Stomach smooth muscle (tissue), 2 donors: ENCODE results near the gene SLC35A2.

Experiments used
- H3K27ac ChIP-seq: one replicate; pipeline ENCODE4 v1.7.0; 2013; ENCODE audit warnings: mild to moderate bottlenecking, low read length, inconsistent platforms
- H3K27me3 ChIP-seq, 2 donors: one replicate each; pipeline ENCODE4 v1.7.0; 2013; ENCODE audit warnings: low read length in 2 of 2; ENCODE audit not compliant: insufficient read depth in 2 of 2, control insufficient read depth in 1 of 2
- H3K36me3 ChIP-seq, 2 donors: one replicate each; pipeline ENCODE4 v1.7.0; 2013; ENCODE audit warnings: low read length in 2 of 2; ENCODE audit not compliant: control insufficient read depth in 2 of 2, insufficient read depth in 2 of 2
- H3K4me1 ChIP-seq: one replicate; pipeline ENCODE4 v1.7.0; 2013; ENCODE audit warnings: low read length; ENCODE audit not compliant: control insufficient read depth, insufficient read depth
- H3K4me3 ChIP-seq, 2 donors: one replicate each; pipeline ENCODE4 v1.7.0; 2013; ENCODE audit warnings: low read length in 2 of 2
- H3K9ac ChIP-seq, 2 donors: one replicate each; pipeline ENCODE4 v1.7.0; 2013; ENCODE audit warnings: low read length in 2 of 2, mild to moderate bottlenecking in 1 of 2
- H3K9me3 ChIP-seq, 2 donors: one replicate each; pipeline ENCODE4 v1.7.0; 2013; ENCODE audit warnings: low read length in 2 of 2; ENCODE audit not compliant: control insufficient read depth in 2 of 2
- donor health status: healthy.
- donor health status: Pancreatic carcinoma.

Gene SLC35A2

DNA sequence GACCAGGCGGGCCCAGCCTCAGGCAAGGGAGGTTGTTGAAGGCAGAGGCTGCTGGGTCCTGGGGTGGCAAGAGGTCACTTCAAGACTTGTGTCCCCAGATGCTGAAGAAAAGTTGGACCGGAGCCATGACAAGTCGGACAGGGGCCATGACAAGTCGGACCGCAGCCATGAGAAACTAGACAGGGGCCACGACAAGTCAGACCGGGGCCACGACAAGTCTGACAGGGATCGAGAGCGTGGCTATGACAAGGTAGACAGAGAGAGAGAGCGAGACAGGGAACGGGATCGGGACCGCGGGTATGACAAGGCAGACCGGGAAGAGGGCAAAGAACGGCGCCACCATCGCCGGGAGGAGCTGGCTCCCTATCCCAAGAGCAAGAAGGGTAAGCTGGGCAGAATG, 9.3 kb downstream of the SLC35A2 start:
- no peak overlapping the region for H3K4me3 ChIP-seq
- H3K27me3 ChIP-seq: no peaks in the 10 kb centered on the region
- peaks cover 4% of the 10 kb centered on the region for H3K4me1 ChIP-seq
- no peak overlapping the region for H3K9ac ChIP-seq
- peaks cover 8 to 16% of the 10 kb centered on the region in 2 donors for H3K36me3 ChIP-seq
- no peak overlapping the region for H3K27ac ChIP-seq
- H3K9me3 ChIP-seq: no peaks in the 10 kb centered on the region

DNA sequence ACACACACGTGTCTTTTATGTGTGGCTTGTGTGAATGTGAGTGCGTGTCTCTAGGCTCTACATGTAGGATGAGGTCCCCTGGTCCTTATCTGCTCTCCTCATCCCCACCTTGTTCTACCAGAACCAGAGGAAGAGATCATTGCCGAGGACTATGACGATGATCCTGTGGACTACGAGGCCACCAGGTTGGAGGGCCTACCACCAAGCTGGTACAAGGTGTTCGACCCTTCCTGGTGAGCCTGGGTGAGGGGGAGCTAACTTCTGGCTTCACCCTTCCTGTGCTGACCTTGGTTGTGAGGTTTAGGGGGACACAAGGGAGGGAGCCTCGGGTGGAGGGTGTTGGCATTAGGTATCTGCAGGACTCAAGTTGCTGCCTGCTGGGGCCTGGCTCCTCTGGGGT, 10.4 kb downstream of the SLC35A2 start:
- Histone ChIP-seq H3K27me3 (no peaks in the 10 kb centered on the region), H3K27ac (no peak overlapping the region), H3K4me3 (no peak overlapping the region), H3K9ac (no peak overlapping the region), H3K9me3 (no peaks in the 10 kb centered on the region), H3K36me3 (peaks cover 8 to 16% of the 10 kb centered on the region in 2 donors), H3K4me1 (peaks cover 12% of the 10 kb centered on the region)

DNA sequence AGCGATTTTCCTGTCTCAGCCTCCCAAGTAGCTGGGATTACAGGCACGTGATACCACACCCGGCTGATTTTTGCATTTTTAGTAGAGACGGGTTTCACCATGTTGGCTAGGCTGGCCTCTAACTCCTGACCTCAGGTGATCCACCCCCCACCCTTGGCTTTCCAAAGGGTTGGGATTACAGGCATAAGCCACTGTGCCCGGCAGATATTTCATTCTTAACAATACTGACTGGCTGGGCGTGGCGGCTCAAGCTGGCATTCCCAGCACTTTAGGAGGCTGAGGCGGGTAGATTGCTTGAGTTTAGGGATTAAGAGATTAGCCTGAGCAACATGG, 12.4 kb downstream of the SLC35A2 start:
- H3K4me3 ChIP-seq: no peak overlapping the region
- peaks cover 12% of the 10 kb centered on the region for H3K4me1 ChIP-seq
- H3K27me3 ChIP-seq: peaks cover 0 to 2% of the 10 kb centered on the region in 2 donors
- no peaks in the 10 kb centered on the region for H3K9me3 ChIP-seq
- no peak overlapping the region for H3K9ac ChIP-seq
- no peak overlapping the region for H3K27ac ChIP-seq
- peaks cover 8 to 20% of the 10 kb centered on the region in 2 donors for H3K36me3 ChIP-seq

DNA sequence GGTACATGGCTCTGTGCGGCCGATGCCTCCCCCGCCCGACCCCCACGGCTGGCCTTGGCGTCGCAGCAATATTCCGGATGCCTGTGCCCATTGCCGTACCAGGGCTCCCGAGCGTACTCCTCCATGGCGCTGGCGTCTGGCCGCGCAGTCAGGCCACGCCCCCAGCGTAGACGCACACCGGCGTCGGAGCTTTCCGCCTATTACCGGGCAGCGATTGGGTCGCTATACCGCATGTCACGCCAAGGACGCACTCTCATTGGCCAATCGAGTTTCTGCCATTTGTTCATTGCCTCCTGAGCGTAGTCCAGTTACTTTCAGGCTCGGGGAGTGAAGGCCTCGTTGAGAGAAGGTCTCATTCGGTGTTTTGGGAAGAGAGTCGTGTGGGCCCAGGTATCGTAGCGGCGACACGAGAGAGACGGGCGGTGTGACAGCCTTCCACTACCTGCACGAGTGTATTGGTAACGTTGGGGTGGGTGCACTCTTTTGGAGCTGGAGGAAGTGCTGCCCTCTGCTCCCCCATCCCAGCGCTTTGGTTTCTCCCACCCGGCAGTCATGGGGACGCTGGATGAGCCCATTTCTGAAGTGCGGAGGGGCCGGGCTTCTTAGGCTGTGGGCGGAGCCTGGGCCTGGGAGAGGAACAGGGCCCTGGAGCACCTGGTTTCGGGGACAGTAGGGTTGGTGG, 13.7 kb downstream of the SLC35A2 start, which contains the start of the genes PQBP1 and TIMM17B:
TSS of gene PQBP1 (plus strand) at position 306 of the 682 bp plus-strand sequence. CDS start 580 bp downstream, outside the sequence.
TSS of gene TIMM17B (minus strand) at position 144 of the 682 bp plus-strand sequence. CDS start at position 125, 19 bp downstream.
- peak within 1 kb of the TSS; percentile 96 to 98 for H3K9ac ChIP-seq
- H3K4me3 ChIP-seq: peak within 1 kb of the TSS; percentile 84 to 93
- H3K27ac ChIP-seq: peak within 1 kb of the TSS; percentile 94
- H3K27me3 ChIP-seq: peaks cover 0 to 2% of the 10 kb centered on the region in 2 donors
- H3K4me1 ChIP-seq: peaks cover 12% of the 10 kb centered on the region
- H3K9me3 ChIP-seq: no peaks in the 10 kb centered on the region
- peaks cover 8 to 15% of the 10 kb centered on the region in 2 donors for H3K36me3 ChIP-seq

DNA sequence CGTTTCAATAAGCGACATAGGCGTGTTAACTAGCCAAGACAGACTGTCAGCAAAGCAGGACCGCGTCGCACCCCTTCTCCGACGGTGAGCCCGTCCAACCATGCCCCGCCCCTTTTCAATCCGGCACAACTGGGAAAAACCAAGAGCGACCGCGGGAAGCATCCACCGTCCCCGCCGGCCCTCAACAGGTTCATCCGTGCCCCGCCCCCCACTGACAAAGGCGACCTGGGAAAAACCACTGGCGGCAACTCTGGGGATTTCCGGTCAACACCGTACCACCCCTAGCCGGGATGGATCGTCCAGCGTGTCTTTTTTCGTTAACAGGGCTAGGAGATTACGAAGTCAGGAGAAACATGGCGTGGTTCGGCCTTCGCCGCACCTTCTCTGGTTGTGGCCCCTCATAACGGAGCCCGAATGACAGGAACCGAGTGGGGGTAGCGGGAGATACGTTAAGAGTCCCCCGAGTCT, 14.3 kb downstream of the SLC35A2 start:
- Histone ChIP-seq H3K27me3 (peaks cover 0 to 2% of the 10 kb centered on the region in 2 donors), H3K4me1 (peaks cover 12% of the 10 kb centered on the region), H3K4me3 (peak overlapping the region; percentile 84 to 93), H3K9me3 (no peaks in the 10 kb centered on the region), H3K9ac (peak overlapping the region; percentile 96 to 98), H3K27ac (peak overlapping the region; percentile 94), H3K36me3 (peaks cover 8 to 14% of the 10 kb centered on the region in 2 donors)

DNA sequence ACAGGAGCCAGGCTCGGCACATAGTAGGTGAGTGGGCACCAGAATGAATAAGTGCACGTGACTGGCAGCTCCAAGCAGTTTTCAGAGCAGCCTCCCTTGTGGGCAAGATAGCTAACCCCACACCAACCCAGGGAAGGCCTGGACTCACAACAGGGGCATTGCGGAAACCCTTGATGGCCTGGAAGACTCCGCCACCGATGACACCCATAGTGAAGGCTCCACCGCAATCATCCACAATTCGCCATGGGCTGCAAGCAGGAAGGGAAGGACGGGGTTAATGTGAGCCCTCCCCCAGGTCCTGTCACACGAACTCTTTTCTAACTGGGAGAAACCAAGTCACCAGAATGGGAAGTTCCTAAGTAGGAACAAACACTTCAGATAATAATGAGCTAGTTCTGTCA, 14.8 kb downstream of the SLC35A2 start:
- Histone ChIP-seq H3K27me3 (peaks cover 0 to 2% of the 10 kb centered on the region in 2 donors), H3K9ac (peak overlapping the region; percentile 96 to 98), H3K36me3 (peaks cover 8 to 10% of the 10 kb centered on the region in 2 donors), H3K9me3 (no peaks in the 10 kb centered on the region), H3K27ac (peak overlapping the region; percentile 94), H3K4me1 (peaks cover 16% of the 10 kb centered on the region), H3K4me3 (peak overlapping the region; percentile 84 to 93)

DNA sequence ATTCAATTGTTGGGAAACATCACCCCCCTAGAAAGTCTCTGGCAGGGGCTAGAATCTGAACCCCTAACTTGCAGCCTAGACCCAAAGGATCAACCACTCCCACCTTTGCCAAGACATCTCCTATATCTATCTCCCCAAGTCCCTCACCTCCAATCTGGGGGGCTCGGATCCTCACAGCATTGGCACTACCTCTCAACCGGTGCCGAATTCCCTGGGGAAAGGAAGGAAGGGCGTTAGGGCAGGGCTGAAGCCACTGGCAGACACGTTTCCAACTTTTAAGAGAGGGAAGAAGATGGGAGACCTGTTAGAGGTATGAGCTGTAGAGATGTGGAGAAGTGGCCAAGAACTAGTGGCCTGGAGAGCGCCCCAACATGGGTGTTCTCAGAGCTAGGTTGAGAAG, 16.6 kb downstream of the SLC35A2 start:
- H3K4me3 ChIP-seq: no peak overlapping the region
- no peak overlapping the region for H3K27ac ChIP-seq
- no peak overlapping the region for H3K9ac ChIP-seq
- H3K27me3 ChIP-seq: peaks cover 0 to 5% of the 10 kb centered on the region in 2 donors
- peaks cover 3 to 5% of the 10 kb centered on the region in 2 donors for H3K36me3 ChIP-seq
- H3K9me3 ChIP-seq: no peaks in the 10 kb centered on the region
- H3K4me1 ChIP-seq: peaks cover 19% of the 10 kb centered on the region

DNA sequence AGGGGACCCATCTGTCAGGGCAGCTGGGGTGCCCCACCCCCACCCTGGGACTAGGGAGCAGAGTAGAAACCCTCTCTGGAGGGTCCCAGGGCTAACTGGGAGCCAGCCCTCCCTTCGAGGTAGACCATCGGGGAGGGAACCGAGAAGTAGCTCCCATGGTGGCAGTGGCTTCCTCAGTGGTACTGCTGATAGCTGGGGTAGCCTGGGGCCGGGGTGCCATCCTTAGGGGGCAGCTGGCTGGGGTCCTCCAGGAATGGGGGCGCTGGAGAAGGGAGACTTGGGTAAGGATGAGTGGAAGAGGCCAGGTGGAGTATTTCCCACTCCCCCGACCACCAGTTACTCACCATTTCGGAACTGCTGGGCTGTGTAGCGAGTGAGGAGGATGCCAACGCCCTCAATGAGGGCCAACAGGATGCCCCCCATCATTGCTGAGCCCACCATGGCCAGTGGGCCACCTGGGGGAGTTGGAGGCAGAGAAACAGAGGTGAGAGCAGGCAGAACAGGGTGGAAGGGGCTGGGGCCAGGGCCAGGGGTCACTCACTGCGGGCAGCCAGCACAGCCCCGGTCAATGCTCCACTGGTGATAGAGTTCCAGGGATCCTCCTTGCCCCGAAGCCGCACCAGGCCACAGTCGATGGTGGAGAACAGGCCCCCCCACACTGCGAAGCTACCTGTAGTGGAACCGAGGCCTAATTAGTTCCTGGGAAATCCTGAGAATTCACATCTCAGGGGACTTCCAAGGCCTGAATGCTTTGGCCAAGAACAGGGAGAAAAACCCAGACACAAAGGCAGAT, 17.7 kb downstream of the SLC35A2 start:
- H3K36me3 ChIP-seq: peaks cover 0 to 5% of the 10 kb centered on the region in 2 donors
- H3K27me3 ChIP-seq: peaks cover 0 to 5% of the 10 kb centered on the region in 2 donors
- H3K9me3 ChIP-seq: no peaks in the 10 kb centered on the region
- H3K4me1 ChIP-seq: peaks cover 19% of the 10 kb centered on the region
- no peak overlapping the region for H3K9ac ChIP-seq
- no peak overlapping the region for H3K4me3 ChIP-seq
- no peak overlapping the region for H3K27ac ChIP-seq

DNA sequence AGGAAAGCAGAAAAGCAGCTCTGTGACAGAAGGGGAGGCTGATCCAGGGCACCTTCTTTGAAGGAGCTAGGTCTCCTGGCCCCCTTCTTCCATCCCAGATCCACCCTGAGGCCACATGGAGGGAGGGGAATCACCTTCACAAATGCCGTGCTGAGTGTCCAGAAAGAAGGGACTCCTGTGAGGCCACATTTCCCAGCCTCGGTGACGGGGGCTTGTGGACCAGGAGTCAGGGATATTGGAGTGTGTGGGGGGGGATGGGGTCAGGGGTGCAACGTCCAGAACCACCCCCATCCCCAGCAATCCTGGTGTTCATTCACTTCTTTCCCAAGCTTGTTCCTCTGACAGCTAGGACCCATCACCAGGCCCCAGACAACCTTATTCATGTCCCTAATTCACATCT, 18.6 kb downstream of the SLC35A2 start:
- no peak overlapping the region for H3K9ac ChIP-seq
- H3K27me3 ChIP-seq: peaks cover 0 to 5% of the 10 kb centered on the region in 2 donors
- no peak overlapping the region for H3K4me3 ChIP-seq
- H3K27ac ChIP-seq: no peak overlapping the region
- peaks cover 15% of the 10 kb centered on the region for H3K4me1 ChIP-seq
- no peaks in the 10 kb centered on the region for H3K9me3 ChIP-seq
- H3K36me3 ChIP-seq: peaks cover 0 to 5% of the 10 kb centered on the region in 2 donors

DNA sequence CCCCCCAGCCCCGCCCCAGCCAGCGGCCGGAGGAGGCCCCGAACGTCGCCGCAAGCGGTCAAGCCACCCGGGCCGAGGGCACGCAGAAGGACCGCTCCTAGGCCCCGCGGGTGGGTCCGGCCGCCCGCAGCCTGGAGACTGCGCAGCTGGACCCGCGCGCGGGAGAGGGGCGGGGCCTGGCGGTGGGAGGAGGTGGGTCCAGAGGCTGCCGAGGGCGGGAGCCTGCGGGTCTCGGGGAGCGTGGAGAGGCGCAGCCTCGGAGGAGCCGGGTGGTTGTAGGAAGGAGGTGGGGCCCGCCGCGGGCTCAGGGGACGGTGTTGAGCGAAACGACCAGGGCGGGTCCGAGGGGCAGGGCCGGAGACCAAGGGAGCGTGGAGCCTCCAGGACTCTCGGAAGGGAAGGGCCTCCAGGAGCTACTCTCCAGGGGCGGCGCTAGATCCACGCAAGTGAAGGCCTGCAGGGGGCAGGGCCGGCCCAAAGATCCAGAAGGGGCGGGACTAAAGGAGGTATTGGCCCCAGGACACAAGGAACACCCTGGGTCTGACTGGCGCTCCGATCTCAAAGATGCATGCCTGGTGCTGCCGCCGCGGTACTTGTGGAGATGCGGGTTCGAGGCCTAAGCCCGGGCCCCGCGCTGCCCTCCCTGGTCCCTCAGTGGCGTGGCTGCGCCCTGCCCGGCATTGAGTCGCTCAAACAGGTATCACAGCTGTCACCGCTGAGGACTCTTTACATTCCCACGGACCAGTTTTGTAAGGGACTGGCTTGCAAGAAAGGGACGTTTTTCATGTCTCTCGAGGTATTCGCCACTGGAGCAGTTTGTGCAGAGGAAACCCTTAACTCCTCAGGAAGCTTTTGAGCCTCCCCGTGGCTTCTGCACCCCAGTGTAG, 19.8 kb downstream of the SLC35A2 start:
- H3K9me3 ChIP-seq: no peaks in the 10 kb centered on the region
- H3K27ac ChIP-seq: no peak overlapping the region
- H3K27me3 ChIP-seq: peaks cover 0 to 5% of the 10 kb centered on the region in 2 donors
- peaks cover 12% of the 10 kb centered on the region for H3K4me1 ChIP-seq
- peak overlapping the region; percentile 40 to 69 for H3K4me3 ChIP-seq
- peaks cover 0 to 5% of the 10 kb centered on the region in 2 donors for H3K36me3 ChIP-seq
- peak overlapping the region in 1 of 2 donors; percentile 61 for H3K9ac ChIP-seq
